Adrenal gland (tissue), 5 donors: ENCODE data around the gene ELL2.

Experiments used
- CTCF ChIP-seq, 6 experiments: fragments of 450-650 bp in 4 of 6; fragments of 200-600 bp in 2 of 6; sonication (generic) in 1 of 6; IDR thresholded peaks; 1 replicate in 5 of 6; 2 replicates in 1 of 6; pipeline versions ENCODE4 v1.5.1 to v1.8.0; 2016 to 2021; ENCODE audit warnings: antibody characterized with exemption in 6 of 6, mild to moderate bottlenecking in 2 of 6, moderate library complexity in 1 of 6
- POLR2A ChIP-seq, 2 donors: fragments of 450-650 bp; IDR thresholded peaks; one replicate each; pipeline ENCODE4 v1.6.1; 2017; ENCODE audit warnings: antibody characterized with exemption in 2 of 2, mild to moderate bottlenecking in 2 of 2, moderate library complexity in 1 of 2
- donor health status: DM: no; HTN: no; CAD: no.

DNA sequence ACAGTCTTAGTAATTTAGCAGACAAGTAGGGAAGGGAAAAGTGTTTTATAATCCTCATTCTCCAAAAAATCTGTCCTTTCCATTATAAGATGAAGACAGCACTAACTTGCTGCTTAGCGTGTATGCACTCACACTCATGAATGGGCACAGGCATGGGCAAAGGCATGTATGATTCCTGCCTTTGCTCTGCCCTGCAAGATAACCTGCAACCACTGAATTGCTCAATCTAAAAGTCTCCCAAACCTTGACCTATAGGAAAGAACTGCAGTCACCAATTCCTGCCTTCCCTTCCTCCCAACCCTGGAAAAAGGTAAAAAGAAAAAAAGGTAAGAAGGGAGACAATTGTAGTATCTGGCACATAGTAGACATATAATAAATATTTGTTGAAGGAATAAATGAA is 40.8 kb downstream of the ELL2 start:
- TF ChIP-seq POLR2A (IDR thresholded peaks at IDR 0.05) (no peak), CTCF (IDR thresholded peaks at IDR 0.05) (no peak)
